22Rv1 (cell line): ENCODE data around the gene MAP1B.

ENCODE experiments used
- CTCF ChIP-seq: fragments of 450-650 bp; IDR thresholded peaks from 2 replicates; pipeline ENCODE4 v1.5.1; 2017; ENCODE audit warnings: mild to moderate bottlenecking
- ZFX ChIP-seq: fragments of 450-650 bp; IDR thresholded peaks from 2 replicates; pipeline ENCODE4 v1.6.1; 2017; ENCODE audit warnings: antibody characterized with exemption, borderline replicate concordance

GRCh38 chr5:72145348-72145747, 38.1 kb downstream of the MAP1B start:
- TF ChIP-seq CTCF (no peak), ZFX (no peak)
